HG03342 (cell line): ENCODE results near the gene HDHD2.
A peak's percentile ranks its signal among the peaks of the same experiment; 100 is the strongest.
"Not testable (repeated sequence)": the region's sequence is repeated elsewhere in the genome, so short reads cannot be mapped to it uniquely, and the experiment has no call there.

Source experiments
- ATAC-seq: cut with Tn5 transposase; IDR thresholded peaks from one replicate; pipeline ENCODE4 v1.9.1; 2021; ENCODE audit warnings: mild to moderate bottlenecking, moderate library complexity; ENCODE audit not compliant: unreplicated experiment

Gene HDHD2, protein sequence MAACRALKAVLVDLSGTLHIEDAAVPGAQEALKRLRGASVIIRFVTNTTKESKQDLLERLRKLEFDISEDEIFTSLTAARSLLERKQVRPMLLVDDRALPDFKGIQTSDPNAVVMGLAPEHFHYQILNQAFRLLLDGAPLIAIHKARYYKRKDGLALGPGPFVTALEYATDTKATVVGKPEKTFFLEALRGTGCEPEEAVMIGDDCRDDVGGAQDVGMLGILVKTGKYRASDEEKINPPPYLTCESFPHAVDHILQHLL

DNA sequence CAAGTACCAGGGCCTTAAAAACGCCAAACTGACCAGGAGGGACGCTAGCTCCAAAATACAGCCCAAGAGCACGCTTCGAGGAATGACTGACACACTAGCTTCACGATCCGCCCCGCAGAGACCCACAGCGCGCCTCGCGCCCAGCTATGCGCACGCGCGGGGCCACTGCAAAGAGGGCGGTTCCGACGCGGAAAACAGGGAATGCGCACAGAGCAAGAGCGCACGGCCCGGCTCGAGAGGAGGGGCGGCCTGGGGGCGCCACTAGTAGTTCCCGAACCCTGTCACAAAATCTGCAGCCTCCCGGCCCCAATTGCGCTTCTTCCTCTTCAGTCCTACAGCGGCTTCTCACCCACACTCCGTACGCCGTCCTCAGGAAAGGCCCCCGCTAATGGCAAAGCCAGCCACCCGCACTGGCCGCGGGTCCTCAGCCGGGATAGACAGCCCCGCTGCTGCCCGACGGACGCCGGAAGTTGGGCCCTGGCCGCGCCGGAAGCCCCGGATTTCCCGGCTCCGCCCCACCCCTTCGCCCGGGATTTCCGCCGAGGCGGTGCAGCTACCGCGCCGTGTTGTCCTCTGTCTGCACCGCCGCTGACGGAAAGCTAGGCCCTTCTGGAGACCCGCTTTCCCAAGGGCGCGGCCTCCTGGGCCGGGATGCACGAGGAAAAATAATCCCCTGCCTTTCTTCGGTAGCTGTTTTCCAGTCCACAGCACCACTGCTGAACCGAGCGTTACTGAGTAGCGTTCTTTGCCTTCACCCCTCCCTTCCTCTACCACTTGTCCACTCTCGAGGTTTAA is at the start of gene HDHD2:
TSS of gene HDHD2 (minus strand) at position 472 of the 795 bp plus-strand sequence. CDS start 14,061 bp downstream, outside the sequence.
- ATAC-seq = peak; percentile 87

DNA sequence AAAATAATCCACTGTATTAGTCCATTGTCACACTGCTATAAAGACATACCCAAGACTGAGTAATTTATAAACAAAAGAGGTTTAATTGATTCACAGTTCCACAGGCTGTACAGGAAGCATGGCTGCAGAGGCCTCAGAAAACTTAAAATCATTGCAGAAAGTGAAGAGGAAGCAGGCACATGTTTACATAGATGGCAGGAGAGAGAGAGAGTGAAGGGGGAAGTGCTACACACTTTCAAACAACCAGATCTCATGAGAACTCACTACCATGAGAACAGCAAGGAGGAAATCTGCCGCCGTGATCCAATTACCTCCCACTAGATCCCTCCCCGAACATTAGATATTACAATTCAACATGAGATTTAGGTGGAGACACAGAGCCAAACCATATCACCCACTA is 45.7 kb upstream of the HDHD2 start:
- ATAC-seq = not testable (repeated sequence)

DNA sequence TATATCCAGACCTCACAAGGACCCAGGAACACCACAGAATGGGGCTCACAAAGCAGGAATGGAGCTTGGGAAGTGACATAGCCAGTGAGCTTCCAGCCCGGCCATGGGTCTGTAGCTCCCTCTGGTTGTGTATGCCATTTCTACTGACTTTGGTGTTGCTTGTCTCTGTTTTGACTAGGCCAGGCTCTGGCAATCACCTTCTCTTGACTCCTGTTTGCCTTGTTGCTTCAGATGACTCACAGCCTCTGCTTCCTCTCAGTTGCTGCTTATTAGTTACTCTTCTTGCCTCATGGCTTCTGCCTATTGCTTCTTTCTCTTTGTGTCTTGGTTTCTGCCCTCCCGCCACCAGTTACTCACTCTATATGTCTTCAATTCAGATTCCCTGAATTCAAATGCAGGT is 41.7 kb upstream of the HDHD2 start:
- ATAC-seq = no peak

DNA sequence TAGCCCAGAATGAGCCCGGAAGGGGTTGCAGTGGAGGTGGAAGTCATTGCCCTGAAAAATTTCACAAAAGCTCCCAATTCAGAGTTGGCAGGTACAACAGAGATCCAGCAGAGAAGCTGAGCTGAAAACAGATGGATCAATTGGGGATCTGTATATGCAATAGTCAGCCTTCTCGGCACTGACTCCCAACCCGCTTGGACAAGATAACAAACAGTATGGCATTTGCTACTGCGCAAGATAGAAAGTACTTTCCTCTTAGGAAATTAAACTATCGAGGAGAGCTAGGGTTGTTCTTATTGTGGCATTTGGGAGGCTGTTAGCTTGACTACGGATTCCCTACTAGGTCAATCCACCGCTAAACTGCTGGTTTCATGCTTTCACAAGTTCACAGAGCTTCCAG is 37.4 kb upstream of the HDHD2 start:
- ATAC-seq = no peak

DNA sequence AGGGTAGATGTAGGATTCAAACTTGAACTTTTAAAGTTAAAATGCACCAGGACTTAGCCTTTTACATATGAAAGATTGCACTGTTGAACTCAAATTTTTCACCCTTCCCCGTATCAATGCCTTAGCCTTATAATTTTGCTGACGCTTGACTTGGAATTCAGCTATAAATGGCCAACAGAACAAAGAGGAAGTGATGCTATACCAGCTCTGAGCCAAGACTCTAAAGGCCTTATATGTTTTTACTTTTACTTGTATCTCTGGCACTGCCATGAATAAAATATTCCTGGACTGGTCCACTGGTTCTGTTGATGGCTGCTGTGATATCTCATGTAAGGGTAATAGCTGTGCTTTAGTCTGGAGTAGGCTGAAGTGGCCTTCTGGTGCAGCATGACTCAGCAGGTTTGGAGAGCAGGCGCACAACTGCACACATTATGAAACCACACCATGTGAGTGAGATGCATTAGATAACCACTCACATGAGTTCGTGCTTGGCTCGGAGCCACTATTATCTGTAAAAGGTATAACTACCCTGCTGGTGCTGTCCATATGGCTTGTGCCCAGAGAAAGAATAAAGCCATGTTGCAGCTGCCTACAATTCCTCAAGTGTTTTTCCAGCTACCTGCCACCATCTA is 34.2 kb upstream of the HDHD2 start:
- ATAC-seq = no peak

GRCh38 chr18:47182156-47182555 is 31.9 kb upstream of the HDHD2 start:
- not testable (repeated sequence) for ATAC-seq

DNA sequence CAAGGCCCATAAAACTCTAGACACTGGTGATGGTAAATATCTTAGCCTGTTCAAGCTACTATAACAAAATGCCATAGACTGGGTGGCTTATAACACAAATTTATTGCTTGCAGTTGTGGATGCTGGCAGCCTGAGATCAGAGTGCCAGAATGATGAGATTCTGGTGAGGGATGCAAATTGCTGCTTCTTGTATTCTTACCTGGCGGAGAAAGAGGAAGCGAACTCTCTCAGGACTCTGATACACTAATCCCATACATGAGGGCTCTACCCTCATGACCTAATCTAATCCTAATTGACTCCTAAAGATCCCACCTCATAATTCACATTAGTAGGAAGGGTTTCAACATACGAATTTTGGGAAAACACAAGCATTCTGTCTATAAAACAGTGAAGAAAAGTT is 30.5 kb upstream of the HDHD2 start:
- no peak for ATAC-seq

- no peak for ATAC-seq
Observed at GRCh38 chr18:47179520-47179919, 29.2 kb upstream of the HDHD2 start.

GRCh38 chr18:47175898-47176575 is 25.7 kb upstream of the HDHD2 start, which contains the start of gene IER3IP1:
IER3IP1 (minus strand) TSS chr18:47176364; CDS start chr18:47176277, 87 bp downstream.
- ATAC-seq = peak; percentile 79

DNA sequence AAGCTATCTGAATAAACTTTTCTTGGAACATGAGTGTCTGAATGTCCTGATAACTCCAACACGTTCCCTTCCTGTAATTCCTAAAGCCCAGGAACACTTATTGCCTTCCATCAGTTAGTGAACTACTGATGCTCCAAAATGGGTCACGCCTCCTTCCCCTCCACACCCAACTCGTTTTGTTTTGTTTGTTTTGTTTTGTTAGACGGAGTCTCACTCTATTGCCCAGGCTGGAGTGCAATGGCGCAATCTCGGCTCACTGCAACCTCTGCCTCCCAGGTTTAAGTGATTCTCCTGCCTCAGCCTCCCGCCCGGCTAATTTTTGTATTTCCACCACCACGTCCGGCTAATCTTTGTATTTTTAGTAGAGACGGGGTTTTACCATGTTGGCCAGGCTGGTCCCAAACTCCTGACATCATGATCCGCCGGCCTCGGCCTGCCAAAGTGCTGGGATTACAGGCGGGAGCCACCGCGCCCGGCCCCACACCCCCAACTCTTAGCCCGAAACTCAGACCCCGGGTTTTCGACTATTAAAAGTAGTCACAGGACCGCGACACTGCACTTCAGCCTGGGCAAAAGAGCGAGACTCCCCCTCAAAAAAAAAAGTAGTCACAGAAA is 25.1 kb upstream of the HDHD2 start:
- peak; percentile 21 for ATAC-seq

GRCh38 chr18:47174545-47175116 is 24.3 kb upstream of the HDHD2 start:
- ATAC-seq = no peak

GRCh38 chr18:47172476-47172875 is 22.2 kb upstream of the HDHD2 start:
- no peak for ATAC-seq

DNA sequence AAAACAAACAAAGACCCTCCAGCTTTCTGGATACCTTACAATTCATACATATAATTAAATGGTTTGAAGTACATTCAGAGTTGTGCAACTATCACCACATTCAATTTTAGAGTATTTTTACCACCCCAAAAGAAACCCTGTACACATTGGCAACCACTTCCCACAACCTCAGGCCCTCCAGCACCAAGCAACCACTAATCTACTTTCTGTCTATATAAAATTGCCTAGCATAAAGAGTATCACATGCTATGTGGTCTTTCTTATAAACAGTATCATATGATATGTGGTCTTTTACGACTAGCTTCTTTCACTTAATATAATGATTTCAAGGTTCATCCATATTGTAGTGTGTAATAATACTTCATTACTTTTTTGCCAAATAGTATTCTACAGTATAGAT is 18.6 kb upstream of the HDHD2 start:
- no peak for ATAC-seq

- ATAC-seq = no peak
Observed at GRCh38 chr18:47168509-47168908, 18.2 kb upstream of the HDHD2 start.

DNA sequence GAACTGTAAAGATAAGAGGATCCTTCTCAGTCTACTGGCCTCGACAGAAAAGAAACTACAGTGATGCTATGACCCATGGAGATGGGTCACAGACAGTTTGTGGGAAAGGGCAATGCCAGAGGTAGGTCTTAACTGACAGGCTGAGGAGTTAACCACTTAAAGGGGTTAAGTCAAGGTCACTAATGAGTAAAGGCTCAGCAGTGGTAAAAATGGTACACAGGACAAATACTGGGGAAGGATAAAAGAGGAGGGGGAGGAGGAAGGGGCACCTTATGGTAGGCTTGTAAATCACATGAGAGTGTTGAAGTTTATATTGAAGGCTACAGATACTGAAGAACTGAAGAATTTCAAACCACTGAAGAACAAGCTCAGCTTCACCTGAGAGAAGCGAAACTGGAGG is 16.0 kb upstream of the HDHD2 start:
- ATAC-seq = no peak

GRCh38 chr18:47163241-47163640 is 12.9 kb upstream of the HDHD2 start:
- ATAC-seq = peak; percentile 87

DNA sequence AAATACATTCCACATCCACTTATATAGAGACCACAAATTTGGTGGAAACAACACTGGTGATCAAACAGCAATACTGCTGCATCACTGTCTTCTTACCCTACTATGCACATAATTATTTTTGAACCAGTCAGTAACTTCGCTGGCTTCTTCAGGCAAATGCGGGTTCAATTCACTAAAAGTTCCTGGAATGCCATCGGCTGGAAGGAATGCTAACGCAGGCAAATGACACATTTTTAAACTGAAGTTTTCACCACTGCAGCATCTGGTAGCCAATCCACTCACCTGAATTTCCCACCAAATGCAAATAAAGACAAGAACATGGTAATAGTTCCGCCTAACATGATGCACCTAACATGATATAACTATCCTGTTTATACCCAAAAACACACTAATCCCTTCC is 10.0 kb upstream of the HDHD2 start:
- ATAC-seq = no peak

DNA sequence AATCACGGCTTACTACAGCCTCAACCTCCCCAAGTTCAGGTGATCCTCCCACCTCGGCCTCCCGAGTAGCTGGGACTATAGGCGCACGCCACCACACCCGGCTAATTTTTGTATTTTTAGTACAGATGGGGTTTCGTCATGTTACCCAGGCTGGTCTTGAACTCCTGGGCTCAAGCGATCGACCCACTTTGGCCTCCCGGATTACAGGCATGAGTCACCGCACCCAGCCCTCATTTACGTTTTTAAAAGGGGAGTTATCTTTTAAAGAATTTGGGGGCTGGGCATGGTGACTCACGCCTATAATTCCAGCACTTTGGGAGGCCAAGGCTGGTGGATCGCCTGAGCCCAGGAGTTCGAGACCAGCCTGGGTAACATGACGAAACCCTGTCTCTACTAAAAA is 8.1 kb upstream of the HDHD2 start:
- ATAC-seq = not testable (repeated sequence)

GRCh38 chr18:47151439-47151838 is 1.1 kb upstream of the HDHD2 start:
- ATAC-seq = no peak

DNA sequence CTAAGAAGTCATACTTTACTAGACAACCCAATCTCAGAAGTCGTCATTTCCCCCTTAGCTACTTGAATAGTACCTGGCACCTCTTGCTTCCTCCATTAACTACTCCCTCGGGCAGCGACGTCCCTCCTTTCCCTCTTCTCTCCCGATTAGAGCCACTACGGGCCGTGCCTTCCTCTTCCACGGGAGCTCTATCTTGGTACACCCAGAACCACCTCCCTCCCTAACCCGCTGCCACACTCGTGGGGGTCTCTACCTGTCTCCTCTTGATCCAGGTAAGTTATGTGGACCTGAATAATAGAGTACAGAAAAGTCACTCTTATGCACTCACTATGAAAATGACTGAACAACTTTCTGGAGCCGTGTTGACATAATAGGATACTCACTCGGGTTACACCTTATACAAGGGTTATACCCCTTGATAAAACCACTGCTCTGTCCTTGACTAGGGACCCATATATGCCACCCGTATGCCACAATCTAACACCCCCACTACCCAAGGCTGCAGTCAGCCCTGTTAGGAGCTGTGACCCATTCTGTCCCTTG is 595 bp upstream of the HDHD2 start:
- ATAC-seq = peak; percentile 12
